ENCODE data around the gene GRIFIN.

DNA sequence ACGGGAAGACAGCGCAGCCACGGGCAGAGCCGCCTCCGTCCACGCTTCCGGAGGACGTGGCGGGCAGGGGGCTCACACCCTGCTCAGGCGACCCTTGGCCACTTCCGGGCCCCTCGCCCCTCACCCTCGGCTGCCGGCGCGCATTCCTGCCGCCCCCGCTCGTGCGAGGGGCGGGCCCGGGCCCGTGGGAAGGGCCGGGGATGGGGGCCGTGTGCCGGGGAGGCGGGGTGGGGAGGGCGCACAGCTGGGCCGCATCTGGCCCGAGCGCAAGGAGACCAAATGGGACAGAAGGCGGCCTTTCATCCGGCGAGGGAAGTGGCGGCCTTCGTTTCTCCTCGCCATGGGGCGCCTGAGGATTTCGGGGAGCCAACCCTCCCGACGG lies 42.5 kb upstream of the GRIFIN start:
- TF ChIP-seq, protein P1, sequence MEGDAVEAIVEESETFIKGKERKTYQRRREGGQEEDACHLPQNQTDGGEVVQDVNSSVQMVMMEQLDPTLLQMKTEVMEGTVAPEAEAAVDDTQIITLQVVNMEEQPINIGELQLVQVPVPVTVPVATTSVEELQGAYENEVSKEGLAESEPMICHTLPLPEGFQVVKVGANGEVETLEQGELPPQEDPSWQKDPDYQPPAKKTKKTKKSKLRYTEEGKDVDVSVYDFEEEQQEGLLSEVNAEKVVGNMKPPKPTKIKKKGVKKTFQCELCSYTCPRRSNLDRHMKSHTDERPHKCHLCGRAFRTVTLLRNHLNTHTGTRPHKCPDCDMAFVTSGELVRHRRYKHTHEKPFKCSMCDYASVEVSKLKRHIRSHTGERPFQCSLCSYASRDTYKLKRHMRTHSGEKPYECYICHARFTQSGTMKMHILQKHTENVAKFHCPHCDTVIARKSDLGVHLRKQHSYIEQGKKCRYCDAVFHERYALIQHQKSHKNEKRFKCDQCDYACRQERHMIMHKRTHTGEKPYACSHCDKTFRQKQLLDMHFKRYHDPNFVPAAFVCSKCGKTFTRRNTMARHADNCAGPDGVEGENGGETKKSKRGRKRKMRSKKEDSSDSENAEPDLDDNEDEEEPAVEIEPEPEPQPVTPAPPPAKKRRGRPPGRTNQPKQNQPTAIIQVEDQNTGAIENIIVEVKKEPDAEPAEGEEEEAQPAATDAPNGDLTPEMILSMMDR (conservative IDR thresholded peaks at IDR 0.05; ENCODE audit: low read length), result no peak
- no peak for TF ChIP-seq EZH2phosphoT487 (IDR thresholded peaks at IDR 0.05; ENCODE audit: borderline replicate concordance, low read depth, low read length)
